ENCODE measurements around the gene DUSP21.
"Not testable (repeated sequence)": the region's sequence is repeated elsewhere in the genome, so short reads cannot be mapped to it uniquely, and the experiment has no call there.

The DUSP21 gene

GRCh38 chrX:44843753-44844152 lies at the start of gene DUSP21:
DUSP21 (plus strand) TSS chrX:44844021; CDS start chrX:44844133, 112 bp downstream.
- no peak within 1 kb of the TSS for H3K4me3 ChIP-seq (replicated peaks in 1 of 2; ENCODE audit: low read depth in 2 of 2, low read length in 2 of 2)
- TF ChIP-seq CTCF (IDR thresholded peaks at IDR 0.05; ENCODE audit: low read depth, low read length) = no peak
- DNase-seq (ENCODE audit: low read depth in 2 of 2) = no peak

GRCh38 chrX:44795945-44796450 lies 47.8 kb upstream of the DUSP21 start:
- no peak for TF ChIP-seq CTCF (IDR thresholded peaks at IDR 0.05; ENCODE audit: low read depth, low read length)
- H3K4me3 ChIP-seq (replicated peaks in 1 of 2; ENCODE audit: low read depth in 2 of 2, low read length in 2 of 2) = no peak overlapping the region
- no peak for DNase-seq (ENCODE audit: low read depth in 2 of 2)

- no peak for DNase-seq (ENCODE audit: low read depth in 2 of 2)
- no peak for TF ChIP-seq CTCF (IDR thresholded peaks at IDR 0.05; ENCODE audit: low read depth, low read length)
- H3K4me3 ChIP-seq (replicated peaks in 1 of 2; ENCODE audit: low read depth in 2 of 2, low read length in 2 of 2) = no peak overlapping the region
Measured at GRCh38 chrX:44802613-44803012, 41.2 kb upstream of the DUSP21 start.

GRCh38 chrX:44815681-44816080 lies 28.1 kb upstream of the DUSP21 start:
- TF ChIP-seq CTCF (IDR thresholded peaks at IDR 0.05; ENCODE audit: low read depth, low read length) = no peak
- no peak overlapping the region for H3K4me3 ChIP-seq (replicated peaks in 1 of 2; ENCODE audit: low read depth in 2 of 2, low read length in 2 of 2)
- DNase-seq (ENCODE audit: low read depth in 2 of 2) = no peak

GRCh38 chrX:44816367-44816766 lies 27.5 kb upstream of the DUSP21 start:
- no peak for TF ChIP-seq CTCF (IDR thresholded peaks at IDR 0.05; ENCODE audit: low read depth, low read length)

GRCh38 chrX:44817029-44817428 lies 26.8 kb upstream of the DUSP21 start:
- no peak for DNase-seq (ENCODE audit: low read depth in 2 of 2)
- no peak for TF ChIP-seq CTCF (IDR thresholded peaks at IDR 0.05; ENCODE audit: low read depth, low read length)
- H3K4me3 ChIP-seq (replicated peaks in 1 of 2; ENCODE audit: low read depth in 2 of 2, low read length in 2 of 2) = no peak overlapping the region

More at GRCh38 chrX:44816367-44816766, 27.5 kb upstream of the DUSP21 start:
- H3K4me3 ChIP-seq (replicated peaks in 1 of 2; ENCODE audit: low read depth in 2 of 2, low read length in 2 of 2) = no peak overlapping the region
- no peak for DNase-seq (ENCODE audit: low read depth in 2 of 2)

GRCh38 chrX:44822601-44823000 lies 21.2 kb upstream of the DUSP21 start:
- no peak for DNase-seq (ENCODE audit: low read depth in 2 of 2)
- TF ChIP-seq CTCF (IDR thresholded peaks at IDR 0.05; ENCODE audit: low read depth, low read length) = no peak
- no peak overlapping the region for H3K4me3 ChIP-seq (replicated peaks in 1 of 2; ENCODE audit: low read depth in 2 of 2, low read length in 2 of 2)

- H3K4me3 ChIP-seq (replicated peaks in 1 of 2; ENCODE audit: low read depth in 2 of 2, low read length in 2 of 2); DNase-seq (ENCODE audit: low read depth in 2 of 2): not testable (repeated sequence)
Measured at GRCh38 chrX:44823193-44823592, 20.6 kb upstream of the DUSP21 start.
